ENCODE results near the gene TRIM6. TPM values are rescaled to one million over a fixed set of nuclear protein-coding genes. Genes with fewer than 3 reads are reported as not detected.

The TRIM6 gene
- total RNA-seq, 3 donors from 2014 or later: 0.14 to 0.30 TPM; not detected in 1

Other genes with a start within 250 kb of the TRIM6 start
- not detected for gene OR51B6, start 245.1 kb upstream of the TRIM6 start, total RNA-seq
- not detected for gene OR51M1, start 212.8 kb upstream of the TRIM6 start, total RNA-seq
- gene OR51Q1, start 174.5 kb upstream of the TRIM6 start, total RNA-seq: not detected
- gene OR51I1, start 155.1 kb upstream of the TRIM6 start, total RNA-seq: not detected
- not detected for gene OR51I2, start 147.3 kb upstream of the TRIM6 start, total RNA-seq
- not detected for gene OR52D1, start 108.0 kb upstream of the TRIM6 start, total RNA-seq
- gene UBQLN3, start 86.7 kb upstream of the TRIM6 start, total RNA-seq: not detected
- not detected for gene UBQLNL, start 79.9 kb upstream of the TRIM6 start, total RNA-seq
- gene OR52H1, start 48.1 kb upstream of the TRIM6 start, total RNA-seq: not detected
- not detected for gene OR52B6, start 15.8 kb upstream of the TRIM6 start, total RNA-seq
- 1 to 10 TPM; 1.2 to 2.4 (median 1.6) TPM for gene TRIM34, start 28.4 kb downstream of the TRIM6 start, total RNA-seq
- 1 to 10 TPM; 5.0 to 8.7 (median 5.2) TPM for gene TRIM5, start 88.4 kb downstream of the TRIM6 start, total RNA-seq
- 10 to 100 TPM; 25.0 to 53.3 (median 41.1) TPM for gene TRIM22, start 93.2 kb downstream of the TRIM6 start, total RNA-seq
- gene OR56B1, start 139.8 kb downstream of the TRIM6 start, total RNA-seq: not detected
- not detected for gene OR52N4, start 157.6 kb downstream of the TRIM6 start, total RNA-seq
- gene OR52N5, start 186.7 kb downstream of the TRIM6 start, total RNA-seq: not detected
- not detected for gene OR52N1, start 194.6 kb downstream of the TRIM6 start, total RNA-seq
- not detected for gene OR52N2, start 212.3 kb downstream of the TRIM6 start, total RNA-seq
- gene OR52E6, start 245.3 kb downstream of the TRIM6 start, total RNA-seq: not detected